Hepatocyte (in vitro differentiated cells): ENCODE measurements around the gene CACFD1.

Experiments
- CTCF ChIP-seq: fragments of 200-600 bp; sonication (generic); IDR thresholded peaks from 2 replicates; pipeline ENCODE4 v1.5.1; 2016; ENCODE audit warnings: antibody characterized with exemption, mild to moderate bottlenecking; ENCODE audit not compliant: poor library complexity
- EZH2 ChIP-seq: fragments of 200-600 bp; sonication (generic); IDR thresholded peaks from 2 replicates; pipeline ENCODE4 v1.6.1; 2016; ENCODE audit warnings: antibody characterized with exemption, mild to moderate bottlenecking, borderline replicate concordance
- EZH2phosphoT487 ChIP-seq: fragments of 200-600 bp; sonication (generic); IDR thresholded peaks from one replicate; pipeline ENCODE4 v1.6.1; 2018; ENCODE audit warnings: antibody characterized with exemption, mild to moderate bottlenecking, low read depth, moderate library complexity; ENCODE audit not compliant: unreplicated experiment, severe bottlenecking

DNA sequence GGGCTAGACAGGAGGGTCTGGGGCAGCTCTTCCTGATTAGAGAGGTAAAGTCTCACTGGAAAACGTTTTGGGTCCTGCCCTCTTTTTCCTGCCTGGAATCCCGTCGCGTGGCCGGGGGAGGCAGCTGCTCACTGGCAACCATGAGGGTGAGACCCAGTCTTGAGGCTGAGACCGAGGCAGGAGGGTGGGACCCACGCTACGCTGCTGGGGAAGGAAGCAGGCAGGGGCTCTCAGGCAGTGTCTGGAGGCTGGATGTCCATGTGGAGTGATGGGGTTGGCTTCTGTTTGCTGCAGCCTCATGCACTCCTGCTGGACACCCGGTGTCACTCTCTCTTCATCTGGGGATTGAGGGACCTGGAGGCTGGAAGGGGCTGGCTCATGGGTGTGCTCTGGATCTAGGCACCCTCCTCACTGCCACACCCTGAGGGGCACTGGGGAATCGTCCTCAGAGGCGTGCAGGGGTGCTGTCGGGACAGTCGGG lies 30.5 kb downstream of the CACFD1 start:
- TF ChIP-seq CTCF: no peak
- no peak for TF ChIP-seq EZH2
- TF ChIP-seq EZH2phosphoT487: no peak
